HCT116 (cell line): ENCODE data around the gene CACNB1. TPM values are rescaled to one million over a fixed set of nuclear protein-coding genes. Genes with fewer than 3 reads are reported as not detected.

Experiments used
- ATAC-seq: fragments of 200-7000 bp; cut with Tn5 transposase; 2 replicates; pipeline ENCODE4 v1.9.1; 2020; ENCODE audit warnings: mild to moderate bottlenecking, moderate library complexity
- BruUV-seq: library from RNA; stranded (reverse); fragments of 400-500 nt; replicated peaks from 2 replicates; lab custom pipeline; 2021; lab: Mats Ljungman, UMichigan
- CTCF ChIA-PET: fragments of 300-600 bp; sonication (Branson Sonifier 250); formaldehyde crosslinking; loops from one replicate; lab custom pipeline; 2021; ENCODE audit warnings: antibody characterized with exemption; lab: Charles Lee
- POLR2A ChIA-PET: fragments of 300-600, 350-600 bp; sonication (Branson Sonifier 250); formaldehyde crosslinking; loops from one replicate; lab custom pipeline; 2021; ENCODE audit warnings: antibody characterized with exemption; lab: Charles Lee
- RAD21 ChIA-PET, 2 experiments: fragments of 300-600 bp; sonication (Branson Sonifier 250); formaldehyde crosslinking; loops; one replicate each; lab custom pipeline; 2023; ENCODE audit warnings: low total read pairs in 2 of 2; ENCODE audit not compliant: uncharacterized antibody in 2 of 2, unreplicated experiment in 2 of 2, low non-redundant PET in 1 of 2; lab: Charles Lee
- DNase-seq: peaks from one replicate; pipeline ENCODE4 v3.0.0-alpha.2; 2010; ENCODE audit warnings: low read depth, low spot score
- H2AFZ ChIP-seq: fragments of 200-600 bp; shearing (Covaris generic), sonication (generic); 2 replicates; pipeline ENCODE4 v1.6.1; 2017; ENCODE audit warnings: low read depth, mixed run types, mixed read lengths, antibody characterized with exemption, low read length; ENCODE audit not compliant: poor library complexity, severe bottlenecking
- H3K27ac ChIP-seq: 2 replicates; pipeline ENCODE4 v1.5.1; 2012; ENCODE audit warnings: low read depth, low read length
- H3K27me3 ChIP-seq: fragments of 200-600 bp; sonication (generic); 2 replicates; pipeline ENCODE4 v1.6.1; 2016; ENCODE audit warnings: mixed run types, low read length, mixed read lengths; ENCODE audit not compliant: insufficient read depth
- H3K36me3 ChIP-seq, 2 experiments: fragments of 200-500 bp in 1 of 2; fragments of 200-600 bp in 1 of 2; sonication (Bioruptor generic) in 1 of 2; sonication (generic) in 1 of 2; 2 replicates each; pipeline versions ENCODE4 v1.5.1 to v1.6.1; 2014 to 2016; ENCODE audit warnings: low read length in 2 of 2, inconsistent platforms in 1 of 2, mixed read lengths in 1 of 2, mixed run types in 1 of 2; ENCODE audit not compliant: insufficient read depth in 2 of 2, control insufficient read depth in 1 of 2
- H3K4me1 ChIP-seq, 2 experiments: fragments of 200-600 bp in 1 of 2; sonication (generic) in 1 of 2; 2 replicates each; pipeline versions ENCODE4 v1.5.1 to v1.6.1; 2012 to 2017; ENCODE audit warnings: low read length in 2 of 2, inconsistent platforms in 1 of 2, mild to moderate bottlenecking in 1 of 2, mixed read lengths in 1 of 2, mixed run types in 1 of 2, moderate library complexity in 1 of 2; ENCODE audit not compliant: insufficient read depth in 2 of 2, control insufficient read depth in 1 of 2
- H3K4me2 ChIP-seq: fragments of 200-600 bp; sonication (generic); 2 replicates; pipeline ENCODE4 v1.6.1; 2017; ENCODE audit warnings: mixed run types, low read length, mixed read lengths
- H3K4me3 ChIP-seq, 2 experiments: fragments of 200-600 bp in 1 of 2; sonication (generic) in 1 of 2; replicated peaks in 1 of 2; 2 replicates each; pipeline ENCODE4 v1.5.1; 2011 to 2016; ENCODE audit warnings: low read length in 2 of 2, control low read depth in 1 of 2, low read depth in 1 of 2, mild to moderate bottlenecking in 1 of 2, mixed read lengths in 1 of 2, mixed run types in 1 of 2
- H3K79me2 ChIP-seq: fragments of 200-600 bp; sonication (generic); 2 replicates; pipeline ENCODE4 v1.6.1; 2017; ENCODE audit warnings: mild to moderate bottlenecking, mixed run types, low read length, moderate library complexity, mixed read lengths; ENCODE audit not compliant: insufficient read depth
- H3K9ac ChIP-seq: fragments of 200-600 bp; sonication (generic); 2 replicates; pipeline ENCODE4 v1.6.1; 2016; ENCODE audit warnings: low read length, mixed read lengths
- H3K9me2 ChIP-seq: fragments of 200-600 bp; sonication (generic), shearing (Covaris generic); 2 replicates; pipeline ENCODE4 v1.6.1; 2017; ENCODE audit warnings: mixed run types, mild to moderate bottlenecking, moderate library complexity; ENCODE audit not compliant: insufficient read depth
- H3K9me3 ChIP-seq, 2 experiments: fragments of 200-500 bp in 1 of 2; fragments of 200-600 bp in 1 of 2; sonication (Bioruptor generic) in 1 of 2; sonication (generic) in 1 of 2; 2 replicates each; pipeline ENCODE4 v1.6.1; 2014 to 2017; ENCODE audit warnings: low read length in 2 of 2, mixed read lengths in 2 of 2, inconsistent platforms in 1 of 2, low read depth in 1 of 2, mild to moderate bottlenecking in 1 of 2, mixed run types in 1 of 2, moderate library complexity in 1 of 2; ENCODE audit not compliant: control insufficient read depth in 1 of 2, insufficient read depth in 1 of 2
- H4K20me1 ChIP-seq: fragments of 200-600 bp; sonication (generic), shearing (Covaris generic); 2 replicates; pipeline ENCODE4 v1.6.1; 2017; ENCODE audit warnings: mixed run types, mild to moderate bottlenecking, moderate library complexity; ENCODE audit not compliant: insufficient read depth
- CBX3 ChIP-seq: IDR thresholded peaks from 2 replicates; pipeline ENCODE4 v1.6.1; 2012; ENCODE audit warnings: low read depth
- CEBPB ChIP-seq: IDR thresholded peaks from 2 replicates; pipeline ENCODE4 v1.6.1; 2012; ENCODE audit warnings: low read depth
- EGR1 ChIP-seq: IDR thresholded peaks from 2 replicates; pipeline ENCODE4 v1.6.1; 2012; ENCODE audit warnings: low read depth
- ELF1 ChIP-seq: IDR thresholded peaks from 2 replicates; pipeline ENCODE4 v1.6.1; 2012; ENCODE audit warnings: low read depth, borderline replicate concordance
- EZH2 ChIP-seq: fragments of 200-600 bp; sonication (generic); IDR thresholded peaks from 2 replicates; pipeline ENCODE4 v1.6.1; 2017; ENCODE audit warnings: antibody characterized with exemption, mixed run types
- EZH2phosphoT487 ChIP-seq: fragments of 200-600 bp; IDR thresholded peaks from 2 replicates; pipeline ENCODE4 v1.6.1; 2018; ENCODE audit warnings: antibody characterized with exemption, borderline replicate concordance
- FOSL1 ChIP-seq: IDR thresholded peaks from 2 replicates; pipeline ENCODE4 v1.6.1; 2012; ENCODE audit warnings: low read depth
- POLR2A ChIP-seq: IDR thresholded peaks from 2 replicates; pipeline ENCODE4 v1.7.0; 2011; ENCODE audit warnings: borderline replicate concordance; ENCODE audit not compliant: insufficient read depth, insufficient read length; ENCODE audit errors: extremely low read depth
- POLR2AphosphoS5 ChIP-seq: IDR thresholded peaks from 2 replicates; pipeline ENCODE4 v1.6.1; 2011; ENCODE audit warnings: mild to moderate bottlenecking, low read depth, low read length, moderate library complexity
- SIN3A ChIP-seq: IDR thresholded peaks from 2 replicates; pipeline ENCODE4 v1.6.1; 2012; ENCODE audit warnings: low read depth
- SP1 ChIP-seq: IDR thresholded peaks from 2 replicates; pipeline ENCODE4 v1.6.1; 2012; ENCODE audit warnings: low read depth
- SRF ChIP-seq: IDR thresholded peaks from 2 replicates; pipeline ENCODE4 v1.6.1; 2012; ENCODE audit warnings: low read depth
- TCF7L2 ChIP-seq: IDR thresholded peaks from 2 replicates; pipeline ENCODE4 v1.7.0; 2011; ENCODE audit warnings: borderline replicate concordance, inconsistent platforms; ENCODE audit not compliant: insufficient read depth, insufficient read length; ENCODE audit errors: extremely low read depth
- YY1 ChIP-seq: IDR thresholded peaks from 2 replicates; pipeline ENCODE4 v1.6.1; 2011; ENCODE audit warnings: low read length, low read depth, moderate library complexity, mild to moderate bottlenecking; ENCODE audit not compliant: insufficient replicate concordance; ENCODE audit errors: extremely low read depth
- ZFX ChIP-seq: fragments of 450-650 bp; IDR thresholded peaks from 2 replicates; pipeline ENCODE4 v1.6.1; 2017
- ZNF274 ChIP-seq: fragments of 200-500 bp; sonication (Bioruptor generic); IDR thresholded peaks from 2 replicates; pipeline ENCODE4 v1.6.1; 2014; ENCODE audit warnings: mild to moderate bottlenecking, low read depth, low read length, inconsistent platforms
- intact Hi-C: fragments of 100-400 bp; cut with micrococcal nuclease; formaldehyde crosslinking; loops from 2 replicates; pipeline ENCODE4 v1.10.0; 2022
- total RNA-seq: library from RNA; stranded (reverse); gene quantifications from one replicate; pipeline ENCODE4 v1.2.1, GENCODE V29; 2021; ENCODE audit not compliant: unreplicated experiment
- TF ChIP-seq, protein P1 (sequence below): IDR thresholded peaks from 2 replicates; pipeline ENCODE4 v1.6.1; 2012
- TF ChIP-seq, protein P2 (sequence below): IDR thresholded peaks from 2 replicates; pipeline ENCODE4 v1.6.1; 2012
- TF ChIP-seq, protein P3 (sequence below), 3 experiments: fragments of 200-600 bp in 1 of 3; sonication (generic) in 1 of 3; IDR thresholded peaks in 2 of 3; conservative IDR thresholded peaks in 1 of 3; 2 replicates each; pipeline ENCODE4 v1.5.1; 2012 to 2017; ENCODE audit warnings: low read depth in 2 of 3, low read length in 2 of 3, antibody characterized with exemption in 1 of 3, borderline replicate concordance in 1 of 3, control low read depth in 1 of 3, mild to moderate bottlenecking in 1 of 3, mixed read lengths in 1 of 3, mixed run types in 1 of 3, moderate library complexity in 1 of 3; ENCODE audit not compliant: insufficient read depth in 1 of 3
- TF ChIP-seq, protein P4 (sequence below): IDR thresholded peaks from 2 replicates; pipeline ENCODE4 v1.6.1; 2011; ENCODE audit warnings: mild to moderate bottlenecking, low read length, moderate library complexity; ENCODE audit not compliant: insufficient replicate concordance; ENCODE audit errors: extremely low read depth

CACNB1 gene
- total RNA-seq, 1 experiment from 2014 or later = 13.0 TPM

DNA sequence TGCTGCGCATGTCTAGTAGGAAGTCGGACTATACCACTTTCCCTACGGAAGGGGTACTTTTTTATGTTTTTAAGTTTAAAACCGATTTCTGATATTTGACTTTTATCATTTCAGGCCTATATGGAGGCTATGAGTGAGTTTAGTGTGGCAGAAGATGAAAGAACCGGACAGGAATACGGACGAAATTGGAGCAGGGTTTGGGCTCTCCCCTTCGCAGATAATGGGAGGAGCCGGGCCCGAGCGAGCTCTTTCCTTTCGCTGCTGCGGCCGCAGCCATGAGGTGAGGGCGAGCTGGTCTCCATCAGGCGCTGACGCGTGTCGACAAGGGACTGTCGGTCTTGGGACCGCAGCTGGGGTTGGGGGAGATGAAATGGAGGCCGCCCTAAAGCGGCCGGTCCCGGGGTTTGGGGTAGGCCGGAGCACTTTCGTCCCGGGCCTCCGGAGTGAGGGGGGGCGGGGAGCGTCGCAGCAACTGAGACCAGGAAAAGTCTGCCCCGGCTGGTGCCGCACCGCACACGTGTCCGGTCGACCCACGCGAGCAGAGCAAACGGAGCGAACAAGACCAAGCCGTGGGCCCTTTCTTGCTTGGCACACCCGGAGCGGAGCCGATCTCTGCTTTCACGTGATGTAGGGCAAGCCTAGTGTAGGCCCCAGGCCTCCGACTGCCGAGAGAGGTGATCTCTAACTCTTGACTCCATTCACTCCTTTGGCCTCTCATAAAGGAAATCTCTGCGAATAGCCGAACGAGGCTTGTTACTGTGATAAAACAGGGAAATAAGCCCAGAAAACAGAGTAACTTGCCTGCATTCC, 2.8 kb upstream of the CACNB1 start, which contains the start of gene RPL19:
Gene RPL19 (plus strand): TSS at position 214 of the 810 bp plus-strand sequence. CDS start 62 bp downstream, at position 276.
- H3K9ac ChIP-seq = peak within 1 kb of the TSS; percentile 99
- ATAC-seq = peak; percentile 52
- ChIA-PET POLR2A (interaction anchor here (0.6 to 1.8 kb wide), 20 partner anchors 9 to 642 kb away, joined by 3 to 16 read pairs (median 5); no protein-coding TSS in a partner anchor), CTCF (interaction anchor here (0.8 to 1.5 kb wide), 12 partner anchors 9 to 423 kb away, joined by 3 to 16 read pairs (median 4); no protein-coding TSS in a partner anchor), RAD21 (interaction anchor here (0.6 to 1.0 kb wide), 4 partner anchors 15 to 36 kb away, joined by 5 to 6 read pairs (median 5); no protein-coding TSS in a partner anchor)
- intact Hi-C loops = loop anchor here (1.0 to 10.0 kb wide), 2 partner anchors 47 to 325 kb away; no protein-coding TSS in a partner anchor
- peaks cover 18% of the 10 kb centered on the region; the same call in 1 of the 2 replicates for H4K20me1 ChIP-seq
- no peak for DNase-seq
- H3K9me2 ChIP-seq = no peaks in the 10 kb centered on the region
- H3K4me1 ChIP-seq = peaks cover 24 to 54% of the 10 kb centered on the region in 2 experiments
- peak within 1 kb of the TSS; percentile 66 to 82 for H3K4me3 ChIP-seq
- H3K36me3 ChIP-seq = peaks cover 35 to 43% of the 10 kb centered on the region in 2 experiments
- H3K79me2 ChIP-seq = peaks cover 40% of the 10 kb centered on the region
- peak within 1 kb of the TSS; percentile 88 for H3K4me2 ChIP-seq
- peak within 1 kb of the TSS; percentile 93 for H3K27ac ChIP-seq
- BruUV-seq = no TSS peak
- H3K27me3 ChIP-seq = no peaks in the 10 kb centered on the region
- peak within 1 kb of the TSS; percentile 91 for H2AFZ ChIP-seq
- H3K9me3 ChIP-seq = no peaks in the 10 kb centered on the region
- no peak for TF ChIP-seq TCF7L2
- no peak for TF ChIP-seq CBX3
- TF ChIP-seq, protein P1, sequence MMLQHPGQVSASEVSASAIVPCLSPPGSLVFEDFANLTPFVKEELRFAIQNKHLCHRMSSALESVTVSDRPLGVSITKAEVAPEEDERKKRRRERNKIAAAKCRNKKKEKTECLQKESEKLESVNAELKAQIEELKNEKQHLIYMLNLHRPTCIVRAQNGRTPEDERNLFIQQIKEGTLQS = no peak
- no peak for TF ChIP-seq EZH2
- TF ChIP-seq ZFX = peak; percentile 96
- TF ChIP-seq, protein P2, sequence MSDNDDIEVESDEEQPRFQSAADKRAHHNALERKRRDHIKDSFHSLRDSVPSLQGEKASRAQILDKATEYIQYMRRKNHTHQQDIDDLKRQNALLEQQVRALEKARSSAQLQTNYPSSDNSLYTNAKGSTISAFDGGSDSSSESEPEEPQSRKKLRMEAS = peak; percentile 80; the same call in 1 of the 2 replicates
- peak; percentile 35 for TF ChIP-seq YY1
- TF ChIP-seq, protein P3, sequence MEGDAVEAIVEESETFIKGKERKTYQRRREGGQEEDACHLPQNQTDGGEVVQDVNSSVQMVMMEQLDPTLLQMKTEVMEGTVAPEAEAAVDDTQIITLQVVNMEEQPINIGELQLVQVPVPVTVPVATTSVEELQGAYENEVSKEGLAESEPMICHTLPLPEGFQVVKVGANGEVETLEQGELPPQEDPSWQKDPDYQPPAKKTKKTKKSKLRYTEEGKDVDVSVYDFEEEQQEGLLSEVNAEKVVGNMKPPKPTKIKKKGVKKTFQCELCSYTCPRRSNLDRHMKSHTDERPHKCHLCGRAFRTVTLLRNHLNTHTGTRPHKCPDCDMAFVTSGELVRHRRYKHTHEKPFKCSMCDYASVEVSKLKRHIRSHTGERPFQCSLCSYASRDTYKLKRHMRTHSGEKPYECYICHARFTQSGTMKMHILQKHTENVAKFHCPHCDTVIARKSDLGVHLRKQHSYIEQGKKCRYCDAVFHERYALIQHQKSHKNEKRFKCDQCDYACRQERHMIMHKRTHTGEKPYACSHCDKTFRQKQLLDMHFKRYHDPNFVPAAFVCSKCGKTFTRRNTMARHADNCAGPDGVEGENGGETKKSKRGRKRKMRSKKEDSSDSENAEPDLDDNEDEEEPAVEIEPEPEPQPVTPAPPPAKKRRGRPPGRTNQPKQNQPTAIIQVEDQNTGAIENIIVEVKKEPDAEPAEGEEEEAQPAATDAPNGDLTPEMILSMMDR (IDR thresholded peaks at IDR 0.05 in 2 of 3, conservative IDR thresholded peaks at IDR 0.05 in 1 of 3; ENCODE audit: borderline replicate concordance in 1 of 3, insufficient read depth in 1 of 3, low read depth in 2 of 3, low read length in 2 of 3) = no peak
- TF ChIP-seq POLR2AphosphoS5 = peak; percentile 96
- TF ChIP-seq ELF1 = no peak
- peak; percentile 34; the same call in 1 of the 2 replicates for TF ChIP-seq SIN3A
- TF ChIP-seq POLR2A = peak; percentile 86
- TF ChIP-seq ZNF274 = no peak
- TF ChIP-seq FOSL1 = no peak
- peak; percentile 53; the same call in 1 of the 2 replicates for TF ChIP-seq SP1
- TF ChIP-seq, protein P4, sequence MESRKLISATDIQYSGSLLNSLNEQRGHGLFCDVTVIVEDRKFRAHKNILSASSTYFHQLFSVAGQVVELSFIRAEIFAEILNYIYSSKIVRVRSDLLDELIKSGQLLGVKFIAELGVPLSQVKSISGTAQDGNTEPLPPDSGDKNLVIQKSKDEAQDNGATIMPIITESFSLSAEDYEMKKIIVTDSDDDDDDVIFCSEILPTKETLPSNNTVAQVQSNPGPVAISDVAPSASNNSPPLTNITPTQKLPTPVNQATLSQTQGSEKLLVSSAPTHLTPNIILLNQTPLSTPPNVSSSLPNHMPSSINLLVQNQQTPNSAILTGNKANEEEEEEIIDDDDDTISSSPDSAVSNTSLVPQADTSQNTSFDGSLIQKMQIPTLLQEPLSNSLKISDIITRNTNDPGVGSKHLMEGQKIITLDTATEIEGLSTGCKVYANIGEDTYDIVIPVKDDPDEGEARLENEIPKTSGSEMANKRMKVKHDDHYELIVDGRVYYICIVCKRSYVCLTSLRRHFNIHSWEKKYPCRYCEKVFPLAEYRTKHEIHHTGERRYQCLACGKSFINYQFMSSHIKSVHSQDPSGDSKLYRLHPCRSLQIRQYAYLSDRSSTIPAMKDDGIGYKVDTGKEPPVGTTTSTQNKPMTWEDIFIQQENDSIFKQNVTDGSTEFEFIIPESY = no peak
- no peak for TF ChIP-seq CEBPB
- TF ChIP-seq EZH2phosphoT487 = no peak
- TF ChIP-seq SRF = no peak
- TF ChIP-seq EGR1 = peak; percentile 11; the same call in 1 of the 2 replicates
